HG03439 (cell line): ENCODE results near the gene ATAD1.
"Not testable (repeated sequence)": the region's sequence is repeated elsewhere in the genome, so short reads cannot be mapped to it uniquely, and the experiment has no call there.

Experiments used
- ATAC-seq: cut with Tn5 transposase; IDR thresholded peaks from one replicate; pipeline ENCODE4 v1.9.1; 2021; ENCODE audit warnings: mild to moderate bottlenecking, moderate library complexity; ENCODE audit not compliant: unreplicated experiment

Gene ATAD1

GRCh38 chr10:87759551-87759950, 58.5 kb downstream of the ATAD1 start:
- no peak for ATAC-seq

- ATAC-seq, result no peak
These were observed 60.3 kb downstream of the ATAD1 start for GRCh38 chr10:87757685-87758084.

GRCh38 chr10:87753995-87754866, 63.8 kb downstream of the ATAD1 start:
- ATAC-seq, result no peak

- ATAC-seq, result no peak
These were observed 65.5 kb downstream of the ATAD1 start for GRCh38 chr10:87752566-87752965.

- no peak for ATAC-seq
These were observed 66.8 kb downstream of the ATAD1 start for GRCh38 chr10:87751274-87751673.

- ATAC-seq, result no peak
These were observed 67.2 kb downstream of the ATAD1 start for GRCh38 chr10:87750817-87751216.

- no peak for ATAC-seq
These were observed 67.9 kb downstream of the ATAD1 start for GRCh38 chr10:87750001-87750671.

- ATAC-seq, result not testable (repeated sequence)
These were observed 69.8 kb downstream of the ATAD1 start for GRCh38 chr10:87748244-87748643.

GRCh38 chr10:87746911-87747310, 71.1 kb downstream of the ATAD1 start:
- no peak for ATAC-seq

GRCh38 chr10:87744606-87745005, 73.4 kb downstream of the ATAD1 start:
- ATAC-seq, result no peak

GRCh38 chr10:87742992-87743610, 74.9 kb downstream of the ATAD1 start:
- not testable (repeated sequence) for ATAC-seq

GRCh38 chr10:87740254-87740655, 77.8 kb downstream of the ATAD1 start:
- ATAC-seq, result no peak

GRCh38 chr10:87739703-87740102, 78.3 kb downstream of the ATAD1 start:
- ATAC-seq, result no peak

- not testable (repeated sequence) for ATAC-seq
These were observed 79.8 kb downstream of the ATAD1 start for GRCh38 chr10:87738253-87738652.

GRCh38 chr10:87734987-87735827, 82.8 kb downstream of the ATAD1 start:
- no peak for ATAC-seq

- no peak for ATAC-seq
These were observed 84.9 kb downstream of the ATAD1 start for GRCh38 chr10:87733081-87733480.

- ATAC-seq, result no peak
These were observed 88.1 kb downstream of the ATAD1 start for GRCh38 chr10:87729940-87730339.

GRCh38 chr10:87724789-87725188, 93.2 kb downstream of the ATAD1 start:
- no peak for ATAC-seq

GRCh38 chr10:87723500-87723899, 94.5 kb downstream of the ATAD1 start:
- ATAC-seq, result no peak

GRCh38 chr10:87722716-87723115, 95.3 kb downstream of the ATAD1 start:
- no peak for ATAC-seq

- ATAC-seq, result no peak
These were observed 96.2 kb downstream of the ATAD1 start for GRCh38 chr10:87721781-87722180.
